Ishikawa (cell line): ENCODE results near the gene MAG.

ENCODE experiments used
- CEBPB ChIP-seq: IDR thresholded peaks from 2 replicates; pipeline ENCODE4 v1.6.1; 2012
- CREB1 ChIP-seq: IDR thresholded peaks from 2 replicates; pipeline ENCODE4 v1.6.1; 2012; ENCODE audit warnings: low read depth
- EGR1 ChIP-seq: IDR thresholded peaks from 2 replicates; pipeline ENCODE4 v1.6.1; 2012
- EP300 ChIP-seq: IDR thresholded peaks from 2 replicates; pipeline ENCODE4 v1.6.1; 2012; ENCODE audit warnings: borderline replicate concordance
- FOXM1 ChIP-seq: IDR thresholded peaks from 2 replicates; pipeline ENCODE4 v1.6.1; 2012; ENCODE audit warnings: low read depth, borderline replicate concordance
- MAX ChIP-seq: IDR thresholded peaks from 2 replicates; pipeline ENCODE4 v1.6.1; 2012
- NFIC ChIP-seq: IDR thresholded peaks from 2 replicates; pipeline ENCODE4 v1.6.1; 2012
- RAD21 ChIP-seq: IDR thresholded peaks from 2 replicates; pipeline ENCODE4 v1.6.1; 2012; ENCODE audit warnings: low read depth
- TAF1 ChIP-seq: IDR thresholded peaks from 2 replicates; pipeline ENCODE4 v1.6.1; 2012; ENCODE audit warnings: low read depth, mild to moderate bottlenecking
- TCF12 ChIP-seq: IDR thresholded peaks from 2 replicates; pipeline ENCODE4 v1.6.1; 2012; ENCODE audit warnings: low read depth
- TEAD4 ChIP-seq: IDR thresholded peaks from 2 replicates; pipeline ENCODE4 v1.6.1; 2012
- YY1 ChIP-seq: IDR thresholded peaks from 2 replicates; pipeline ENCODE4 v1.6.1; 2012; ENCODE audit warnings: low read depth
- ZBTB7A ChIP-seq: IDR thresholded peaks from 2 replicates; pipeline ENCODE4 v1.6.1; 2012; ENCODE audit warnings: low read depth
- TF ChIP-seq, protein P1 (sequence below): IDR thresholded peaks from 2 replicates; pipeline ENCODE4 v1.6.1; 2012; ENCODE audit warnings: low read depth, mild to moderate bottlenecking
- TF ChIP-seq, protein P2 (sequence below): IDR thresholded peaks from 2 replicates; pipeline ENCODE4 v1.6.1; 2012

The MAG gene

GRCh38 chr19:35248310-35249145 is 43.4 kb upstream of the MAG start, which contains the start of gene LSR:
Gene LSR, plus strand, starts transcription at chr19:35249002. Its CDS starts 21 bp downstream, at chr19:35249023.
- TF ChIP-seq EP300 = peak; percentile 69; the same call in 1 of the 2 replicates
- TF ChIP-seq, protein P1, sequence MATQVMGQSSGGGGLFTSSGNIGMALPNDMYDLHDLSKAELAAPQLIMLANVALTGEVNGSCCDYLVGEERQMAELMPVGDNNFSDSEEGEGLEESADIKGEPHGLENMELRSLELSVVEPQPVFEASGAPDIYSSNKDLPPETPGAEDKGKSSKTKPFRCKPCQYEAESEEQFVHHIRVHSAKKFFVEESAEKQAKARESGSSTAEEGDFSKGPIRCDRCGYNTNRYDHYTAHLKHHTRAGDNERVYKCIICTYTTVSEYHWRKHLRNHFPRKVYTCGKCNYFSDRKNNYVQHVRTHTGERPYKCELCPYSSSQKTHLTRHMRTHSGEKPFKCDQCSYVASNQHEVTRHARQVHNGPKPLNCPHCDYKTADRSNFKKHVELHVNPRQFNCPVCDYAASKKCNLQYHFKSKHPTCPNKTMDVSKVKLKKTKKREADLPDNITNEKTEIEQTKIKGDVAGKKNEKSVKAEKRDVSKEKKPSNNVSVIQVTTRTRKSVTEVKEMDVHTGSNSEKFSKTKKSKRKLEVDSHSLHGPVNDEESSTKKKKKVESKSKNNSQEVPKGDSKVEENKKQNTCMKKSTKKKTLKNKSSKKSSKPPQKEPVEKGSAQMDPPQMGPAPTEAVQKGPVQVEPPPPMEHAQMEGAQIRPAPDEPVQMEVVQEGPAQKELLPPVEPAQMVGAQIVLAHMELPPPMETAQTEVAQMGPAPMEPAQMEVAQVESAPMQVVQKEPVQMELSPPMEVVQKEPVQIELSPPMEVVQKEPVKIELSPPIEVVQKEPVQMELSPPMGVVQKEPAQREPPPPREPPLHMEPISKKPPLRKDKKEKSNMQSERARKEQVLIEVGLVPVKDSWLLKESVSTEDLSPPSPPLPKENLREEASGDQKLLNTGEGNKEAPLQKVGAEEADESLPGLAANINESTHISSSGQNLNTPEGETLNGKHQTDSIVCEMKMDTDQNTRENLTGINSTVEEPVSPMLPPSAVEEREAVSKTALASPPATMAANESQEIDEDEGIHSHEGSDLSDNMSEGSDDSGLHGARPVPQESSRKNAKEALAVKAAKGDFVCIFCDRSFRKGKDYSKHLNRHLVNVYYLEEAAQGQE = no peak
- TF ChIP-seq NFIC = peak; percentile 40
- TF ChIP-seq, protein P2, sequence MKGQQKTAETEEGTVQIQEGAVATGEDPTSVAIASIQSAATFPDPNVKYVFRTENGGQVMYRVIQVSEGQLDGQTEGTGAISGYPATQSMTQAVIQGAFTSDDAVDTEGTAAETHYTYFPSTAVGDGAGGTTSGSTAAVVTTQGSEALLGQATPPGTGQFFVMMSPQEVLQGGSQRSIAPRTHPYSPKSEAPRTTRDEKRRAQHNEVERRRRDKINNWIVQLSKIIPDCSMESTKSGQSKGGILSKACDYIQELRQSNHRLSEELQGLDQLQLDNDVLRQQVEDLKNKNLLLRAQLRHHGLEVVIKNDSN = no peak; the same call in 1 of the 2 replicates
- TF ChIP-seq YY1 = peak; percentile 91
- TF ChIP-seq TAF1 = peak; percentile 96
- TF ChIP-seq CREB1 = peak; percentile 26; the same call in 1 of the 2 replicates
- TF ChIP-seq TCF12 = 0 out of 2 replicates have a peak, but pooled peaks have one; percentile 18
- 0 out of 2 replicates have a peak, but pooled peaks have one; percentile 24 for TF ChIP-seq FOXM1
- TF ChIP-seq EGR1 = no peak; the same call in 1 of the 2 replicates
- no peak; the same call in 1 of the 2 replicates for TF ChIP-seq ZBTB7A
- no peak; the same call in 1 of the 2 replicates for TF ChIP-seq CEBPB
- TF ChIP-seq RAD21 = no peak
- TF ChIP-seq MAX = peak; percentile 48
- TF ChIP-seq TEAD4 = no peak; the same call in 1 of the 2 replicates

DNA sequence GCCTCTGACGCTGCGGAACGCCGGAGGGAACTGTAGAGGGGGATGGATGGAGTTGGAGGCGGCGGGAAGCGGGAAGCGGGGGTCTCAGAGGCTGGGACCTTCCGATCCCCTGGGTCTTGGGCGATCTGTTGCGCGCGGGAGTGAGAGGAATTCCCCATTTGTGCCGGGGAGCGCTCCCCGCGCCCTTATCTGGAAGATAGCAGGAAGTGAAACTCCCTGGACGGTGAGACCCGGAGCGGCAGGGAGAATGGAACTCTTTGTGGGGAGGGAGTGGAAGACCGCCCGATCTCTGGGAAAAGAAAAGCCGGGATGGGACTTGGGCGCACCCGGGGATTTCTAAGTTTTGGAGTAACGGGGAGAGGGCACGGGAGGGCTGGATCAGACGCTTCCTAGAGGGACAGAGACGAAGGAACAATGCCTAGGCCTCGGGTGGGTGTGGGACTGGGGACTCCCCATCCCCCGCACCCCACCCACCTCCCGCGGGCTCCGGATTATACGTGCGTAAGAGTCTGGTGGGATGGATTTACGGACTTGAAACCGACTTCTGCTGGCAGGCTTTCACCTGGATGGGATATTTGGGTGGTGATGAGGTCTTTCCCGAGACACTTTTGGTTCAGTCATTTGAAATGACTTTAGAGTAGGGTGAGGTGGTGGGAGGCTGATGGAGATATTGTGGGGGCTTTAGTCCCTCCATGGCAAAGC is 42.7 kb upstream of the MAG start:
- TF ChIP-seq EGR1 (no peak), MAX (no peak), TEAD4 (no peak), NFIC (no peak)

DNA sequence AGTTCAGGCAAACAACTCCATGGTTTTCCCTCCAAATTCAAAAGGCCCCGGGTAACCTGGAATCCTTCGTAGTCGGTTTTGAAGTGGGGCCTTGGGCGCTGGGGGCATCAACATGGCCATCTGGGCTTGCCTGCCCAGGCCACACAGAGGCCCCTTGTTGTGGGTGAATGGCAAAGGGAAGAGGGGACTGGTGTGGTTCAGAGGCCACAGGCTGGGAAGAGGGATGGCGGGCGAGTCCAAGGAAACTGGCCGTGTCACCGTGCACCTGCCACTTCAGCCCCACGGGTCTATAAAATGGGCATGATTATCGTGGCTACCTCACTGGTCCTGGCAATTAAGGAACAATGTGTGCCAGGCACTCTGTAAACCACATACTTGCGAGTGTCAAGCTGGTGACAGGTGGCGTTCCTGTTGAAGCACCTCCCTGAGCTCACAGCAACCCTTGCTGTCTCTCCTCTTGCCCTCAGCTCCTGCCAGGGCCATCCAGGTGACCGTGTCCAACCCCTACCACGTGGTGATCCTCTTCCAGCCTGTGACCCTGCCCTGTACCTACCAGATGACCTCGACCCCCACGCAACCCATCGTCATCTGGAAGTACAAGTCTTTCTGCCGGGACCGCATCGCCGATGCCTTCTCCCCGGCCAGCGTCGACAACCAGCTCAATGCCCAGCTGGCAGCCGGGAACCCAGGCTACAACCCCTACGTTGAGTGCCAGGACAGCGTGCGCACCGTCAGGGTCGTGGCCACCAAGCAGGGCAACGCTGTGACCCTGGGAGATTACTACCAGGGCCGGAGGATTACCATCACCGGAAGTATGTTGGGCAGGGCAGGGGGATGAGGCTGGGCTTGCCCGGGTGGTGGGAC is 41.9 kb upstream of the MAG start:
- TF ChIP-seq TEAD4 = no peak
- TF ChIP-seq, protein P2 = no peak
- TF ChIP-seq NFIC = no peak
- TF ChIP-seq MAX = no peak
- TF ChIP-seq YY1 = no peak
- TF ChIP-seq CEBPB = no peak
- no peak for TF ChIP-seq RAD21
- TF ChIP-seq FOXM1 = no peak
- no peak for TF ChIP-seq ZBTB7A
- TF ChIP-seq TAF1 = no peak
- TF ChIP-seq, protein P1 = no peak
- no peak for TF ChIP-seq TCF12
- TF ChIP-seq CREB1 = no peak
- TF ChIP-seq EGR1 = no peak
- no peak for TF ChIP-seq EP300

GRCh38 chr19:35251456-35251855 is 40.5 kb upstream of the MAG start:
- TF ChIP-seq TCF12 = no peak
- TF ChIP-seq YY1 = no peak
